Caco-2 (cell line): ENCODE results near the gene NLK. TPM values are rescaled to one million over a fixed set of nuclear protein-coding genes. Genes with fewer than 3 reads are reported as not detected.

Source experiments
- BruUV-seq: library from RNA; stranded (reverse); fragments of 400-500 nt; replicated peaks from 2 replicates; lab custom pipeline; 2021; lab: Mats Ljungman, UMichigan
- CTCF ChIA-PET: fragments of 300-600 bp; sonication (Branson Sonifier 250); formaldehyde crosslinking; loops from one replicate; lab custom pipeline; 2022; ENCODE audit warnings: antibody characterized with exemption; lab: Charles Lee
- POLR2A ChIA-PET: fragments of 300-600 bp; sonication (Branson Sonifier 250); formaldehyde crosslinking; loops from one replicate; lab custom pipeline; 2022; ENCODE audit warnings: antibody characterized with exemption; lab: Charles Lee
- DNase-seq, 2 experiments: peaks; one replicate each; pipeline versions ENCODE4 v3.0.0 to v3.0.0-alpha.2; 2020 to 2022
- H3K27me3 ChIP-seq: replicated peaks from 2 replicates; pipeline ENCODE4 v1.6.0; 2011; ENCODE audit warnings: low read length; ENCODE audit not compliant: control insufficient read depth, insufficient read depth
- H3K36me3 ChIP-seq: 2 replicates; pipeline ENCODE4 v1.5.1; 2011; ENCODE audit warnings: low read length; ENCODE audit not compliant: control insufficient read depth, insufficient read depth
- H3K4me1 ChIP-seq: fragments of 250-450 bp; sonication (Bioruptor Pico); 2 replicates; pipeline ENCODE4 v1.5.1; 2020; ENCODE audit warnings: mild to moderate bottlenecking
- H3K4me3 ChIP-seq: 2 replicates; pipeline ENCODE4 v1.5.1; 2011; ENCODE audit warnings: low read depth, mild to moderate bottlenecking, control low read depth, low read length
- H3K9me3 ChIP-seq: fragments of 250-450 bp; sonication (Bioruptor Pico); 2 replicates; pipeline ENCODE4 v1.5.1; 2020; ENCODE audit warnings: mild to moderate bottlenecking, moderate library complexity
- H3K27ac Mint-ChIP-seq: one replicate; pipeline ENCODE4 v1.8.0; 2022; ENCODE audit warnings: mixed read lengths; ENCODE audit not compliant: unreplicated experiment
- H3K27me3 Mint-ChIP-seq: one replicate; pipeline ENCODE4 v1.8.0; 2022; ENCODE audit warnings: mixed read lengths; ENCODE audit not compliant: insufficient read depth, unreplicated experiment
- H3K36me3 Mint-ChIP-seq: one replicate; pipeline ENCODE4 v1.8.0; 2022; ENCODE audit warnings: mild to moderate bottlenecking, mixed read lengths; ENCODE audit not compliant: insufficient read depth, unreplicated experiment
- H3K4me1 Mint-ChIP-seq: one replicate; pipeline ENCODE4 v1.8.0; 2022; ENCODE audit warnings: low read depth, mixed read lengths; ENCODE audit not compliant: unreplicated experiment
- H3K4me3 Mint-ChIP-seq: one replicate; pipeline ENCODE4 v1.8.0; 2022; ENCODE audit warnings: mild to moderate bottlenecking, moderate library complexity, mixed read lengths; ENCODE audit not compliant: unreplicated experiment
- H3K9me3 Mint-ChIP-seq: one replicate; pipeline ENCODE4 v1.8.0; 2022; ENCODE audit warnings: mixed read lengths; ENCODE audit not compliant: unreplicated experiment
- intact Hi-C: fragments of 100-400 bp; cut with micrococcal nuclease; formaldehyde crosslinking; loops from one replicate; pipeline ENCODE4 v1.10.0; 2022; ENCODE audit not compliant: unreplicated experiment
- total RNA-seq: library from RNA; stranded (reverse); gene quantifications from 2 replicates; pipeline ENCODE4 v1.2.3, GENCODE V29; 2022
- TF ChIP-seq, protein P1 (sequence below), 2 experiments: fragments of 200-600 bp in 1 of 2; IDR thresholded peaks; 1 replicate in 1 of 2; 2 replicates in 1 of 2; pipeline versions ENCODE4 v1.5.1 to v1.8.0; 2011 to 2022; ENCODE audit warnings: antibody characterized with exemption in 1 of 2, control low read depth in 1 of 2, inconsistent platforms in 1 of 2, low read depth in 1 of 2, low read length in 1 of 2, mild to moderate bottlenecking in 1 of 2, moderate library complexity in 1 of 2; ENCODE audit not compliant: insufficient read depth in 1 of 2, severe bottlenecking in 1 of 2, unreplicated experiment in 1 of 2

The NLK gene
- total RNA-seq, 1 experiment from 2014 or later = 87.3 TPM

DNA sequence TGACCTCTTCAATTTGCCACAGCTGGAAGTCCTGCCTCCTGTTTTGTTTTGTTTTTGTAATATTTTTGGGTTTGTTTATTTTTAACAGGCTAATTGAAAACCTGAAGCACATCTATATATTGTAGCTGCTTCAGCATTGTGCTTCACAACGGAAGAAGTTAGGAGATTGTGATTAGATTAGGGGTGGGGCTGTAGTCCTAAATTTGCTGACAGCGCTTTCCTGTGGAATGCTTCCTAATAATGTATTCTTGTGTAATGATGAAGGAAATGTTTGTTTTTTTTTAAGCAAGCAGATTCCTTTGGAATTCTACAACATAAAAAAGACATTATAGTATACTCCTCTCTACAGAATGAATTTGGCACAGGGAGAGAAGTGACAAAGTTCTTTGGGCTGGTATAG is 70.1 kb downstream of the NLK start:
- no TSS peak for BruUV-seq
- POLR2A ChIA-PET = no interaction called here
- peaks cover 6% of the 10 kb centered on the region; the same call in 1 of the 2 replicates for H3K9me3 ChIP-seq

DNA sequence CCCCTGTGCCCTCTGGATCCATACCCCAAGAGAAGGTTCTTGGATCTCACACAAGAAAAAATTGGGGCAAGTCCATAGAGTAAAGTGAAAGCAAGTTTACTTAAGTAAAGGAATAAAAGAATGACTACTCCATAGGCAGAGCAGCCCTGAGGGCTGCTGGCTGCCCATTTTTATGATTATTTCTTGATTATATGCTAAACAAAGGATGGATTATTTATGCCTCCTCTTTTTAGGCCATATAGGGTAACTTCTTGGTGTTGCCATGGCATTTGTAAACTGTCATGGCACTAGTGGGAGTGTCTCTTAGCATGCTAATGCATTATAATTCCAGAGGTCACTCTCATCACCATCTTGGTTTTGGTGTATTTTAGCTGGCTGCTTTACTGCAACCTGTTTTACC is 70.8 kb downstream of the NLK start:
- peaks cover 6% of the 10 kb centered on the region; the same call in 1 of the 2 replicates for H3K9me3 ChIP-seq
- Mint-ChIP-seq H3K9me3 (peaks cover 12% of the 10 kb centered on the region), H3K27me3 (no peaks in the 10 kb centered on the region), H3K36me3 (no peaks in the 10 kb centered on the region), H3K4me1 (peaks cover 32% of the 10 kb centered on the region), H3K4me3 (no peak overlapping the region), H3K27ac (no peak overlapping the region)
- peaks cover 37% of the 10 kb centered on the region for H3K4me1 ChIP-seq
- no peak overlapping the region for H3K4me3 ChIP-seq
- intact Hi-C loops = loop anchor here (5.0 kb wide), 1 partner anchor 49 kb away; no protein-coding TSS in a partner anchor
- no TSS peak for BruUV-seq
- POLR2A ChIA-PET = no interaction called here
- TF ChIP-seq, protein P1, sequence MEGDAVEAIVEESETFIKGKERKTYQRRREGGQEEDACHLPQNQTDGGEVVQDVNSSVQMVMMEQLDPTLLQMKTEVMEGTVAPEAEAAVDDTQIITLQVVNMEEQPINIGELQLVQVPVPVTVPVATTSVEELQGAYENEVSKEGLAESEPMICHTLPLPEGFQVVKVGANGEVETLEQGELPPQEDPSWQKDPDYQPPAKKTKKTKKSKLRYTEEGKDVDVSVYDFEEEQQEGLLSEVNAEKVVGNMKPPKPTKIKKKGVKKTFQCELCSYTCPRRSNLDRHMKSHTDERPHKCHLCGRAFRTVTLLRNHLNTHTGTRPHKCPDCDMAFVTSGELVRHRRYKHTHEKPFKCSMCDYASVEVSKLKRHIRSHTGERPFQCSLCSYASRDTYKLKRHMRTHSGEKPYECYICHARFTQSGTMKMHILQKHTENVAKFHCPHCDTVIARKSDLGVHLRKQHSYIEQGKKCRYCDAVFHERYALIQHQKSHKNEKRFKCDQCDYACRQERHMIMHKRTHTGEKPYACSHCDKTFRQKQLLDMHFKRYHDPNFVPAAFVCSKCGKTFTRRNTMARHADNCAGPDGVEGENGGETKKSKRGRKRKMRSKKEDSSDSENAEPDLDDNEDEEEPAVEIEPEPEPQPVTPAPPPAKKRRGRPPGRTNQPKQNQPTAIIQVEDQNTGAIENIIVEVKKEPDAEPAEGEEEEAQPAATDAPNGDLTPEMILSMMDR (IDR thresholded peaks at IDR 0.05; ENCODE audit: insufficient read depth in 1 of 2, low read depth in 1 of 2, low read length in 1 of 2, severe bottlenecking in 1 of 2, unreplicated experiment in 1 of 2) = no peak
- DNase-seq = no peak
- H3K36me3 ChIP-seq = no peaks in the 10 kb centered on the region
- CTCF ChIA-PET = no interaction called here
- H3K27me3 ChIP-seq = no peaks in the 10 kb centered on the region

More for the DNA sequence above, 70.1 kb downstream of the NLK start:
- Mint-ChIP-seq H3K9me3 (peaks cover 12% of the 10 kb centered on the region), H3K4me3 (no peak overlapping the region), H3K27me3 (no peaks in the 10 kb centered on the region), H3K4me1 (peaks cover 32% of the 10 kb centered on the region), H3K27ac (no peak overlapping the region), H3K36me3 (no peaks in the 10 kb centered on the region)
- CTCF ChIA-PET = no interaction called here
- Histone ChIP-seq H3K4me3 (no peak overlapping the region), H3K4me1 (peaks cover 30% of the 10 kb centered on the region), H3K36me3 (no peaks in the 10 kb centered on the region), H3K27me3 (no peaks in the 10 kb centered on the region)
- intact Hi-C loops = loop anchor here (5.0 kb wide), 1 partner anchor 50 kb away; no protein-coding TSS in a partner anchor
- no peak for DNase-seq
- TF ChIP-seq, protein P1 (IDR thresholded peaks at IDR 0.05; ENCODE audit: insufficient read depth in 1 of 2, low read depth in 1 of 2, low read length in 1 of 2, severe bottlenecking in 1 of 2, unreplicated experiment in 1 of 2) = no peak

DNA sequence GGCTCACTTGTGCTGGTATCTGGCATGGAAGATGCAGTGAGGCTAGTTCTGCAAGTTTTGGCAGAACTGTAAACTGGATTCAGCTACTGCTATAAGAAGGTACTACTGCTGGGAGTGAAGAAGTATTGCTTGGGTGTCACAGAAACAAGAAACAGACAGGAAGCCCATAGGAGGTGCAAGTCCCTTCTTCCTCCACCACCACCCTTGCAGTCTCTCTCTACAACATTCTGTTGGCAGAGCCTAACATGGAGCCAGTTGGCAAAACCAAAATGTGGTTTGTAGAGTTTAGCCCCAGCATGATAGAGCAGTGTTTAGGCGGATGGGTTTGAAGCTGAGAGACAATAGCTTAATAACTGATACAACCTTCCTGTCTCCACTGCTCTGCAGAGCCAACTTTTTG is 72.6 kb downstream of the NLK start:
- H3K27me3 Mint-ChIP-seq = no peaks in the 10 kb centered on the region
- ChIA-PET CTCF (no interaction called here), POLR2A (no interaction called here)
- no TSS peak for BruUV-seq
- H3K9me3 Mint-ChIP-seq = peaks cover 9% of the 10 kb centered on the region
- Histone ChIP-seq H3K36me3 (no peaks in the 10 kb centered on the region), H3K27me3 (no peaks in the 10 kb centered on the region), H3K4me1 (peaks cover 48% of the 10 kb centered on the region), H3K4me3 (no peak overlapping the region), H3K9me3 (peaks cover under 1% of the 10 kb centered on the region; the same call in 1 of the 2 replicates)
- intact Hi-C loops = no loop called here
- TF ChIP-seq, protein P1 (IDR thresholded peaks at IDR 0.05; ENCODE audit: insufficient read depth in 1 of 2, low read depth in 1 of 2, low read length in 1 of 2, severe bottlenecking in 1 of 2, unreplicated experiment in 1 of 2) = no peak
- H3K4me3 Mint-ChIP-seq = no peak overlapping the region
- peaks cover 32% of the 10 kb centered on the region for H3K4me1 Mint-ChIP-seq
- no peak for DNase-seq
- no peak overlapping the region for H3K27ac Mint-ChIP-seq
- H3K36me3 Mint-ChIP-seq = no peaks in the 10 kb centered on the region
